ENCODE results near the gene RGPD5.
"Not testable (repeated sequence)": the region's sequence is repeated elsewhere in the genome, so short reads cannot be mapped to it uniquely, and the experiment has no call there.

Gene RGPD5

DNA sequence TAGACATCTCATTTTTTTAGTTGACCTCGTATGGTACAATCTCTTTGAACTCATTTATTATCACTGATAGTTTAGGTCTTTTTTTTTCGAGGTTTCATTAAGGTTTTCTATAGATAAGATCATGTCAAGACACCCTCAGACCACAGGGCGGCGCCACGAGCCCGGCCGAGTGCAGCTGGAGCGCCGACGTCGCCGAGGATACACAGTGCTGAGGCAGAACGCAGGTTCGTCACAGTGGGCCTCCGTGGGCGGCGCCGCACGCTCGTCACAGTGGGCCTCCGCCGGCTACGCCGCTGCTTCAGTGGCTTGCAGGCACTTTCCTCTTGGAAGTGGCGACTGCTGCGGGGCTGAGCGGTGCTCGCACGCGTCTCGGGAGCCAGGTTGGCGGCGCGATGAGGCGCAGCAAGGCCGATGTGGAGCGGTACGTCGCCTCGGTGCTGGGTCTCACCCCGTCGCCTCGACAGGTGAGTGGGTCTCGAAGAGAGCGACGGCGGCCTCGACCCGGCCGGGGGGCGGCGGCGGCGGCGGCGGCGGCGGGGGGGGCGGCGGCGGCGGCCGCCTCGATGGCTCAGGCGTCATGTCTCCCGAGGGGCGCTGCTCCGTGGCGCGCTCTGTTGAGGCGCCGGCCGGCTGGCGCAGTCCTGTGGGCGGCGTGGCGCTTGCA, at the start of gene RGPD5:
Gene RGPD5, plus strand, starts transcription at position 232 of the 664 bp plus-strand sequence. Its CDS starts 161 bp downstream, at position 393.
- DNase-seq: not testable (repeated sequence)

GRCh38 chr2:109751572-109751971, 42.5 kb upstream of the RGPD5 start:
- not testable (repeated sequence) for DNase-seq

- DNase-seq: not testable (repeated sequence)
Observed at GRCh38 chr2:109757163-109757824, 36.8 kb upstream of the RGPD5 start.

GRCh38 chr2:109760265-109761042, 33.7 kb upstream of the RGPD5 start:
- not testable (repeated sequence) for DNase-seq

GRCh38 chr2:109761043-109761454, 33.1 kb upstream of the RGPD5 start:
- not testable (repeated sequence) for DNase-seq

DNA sequence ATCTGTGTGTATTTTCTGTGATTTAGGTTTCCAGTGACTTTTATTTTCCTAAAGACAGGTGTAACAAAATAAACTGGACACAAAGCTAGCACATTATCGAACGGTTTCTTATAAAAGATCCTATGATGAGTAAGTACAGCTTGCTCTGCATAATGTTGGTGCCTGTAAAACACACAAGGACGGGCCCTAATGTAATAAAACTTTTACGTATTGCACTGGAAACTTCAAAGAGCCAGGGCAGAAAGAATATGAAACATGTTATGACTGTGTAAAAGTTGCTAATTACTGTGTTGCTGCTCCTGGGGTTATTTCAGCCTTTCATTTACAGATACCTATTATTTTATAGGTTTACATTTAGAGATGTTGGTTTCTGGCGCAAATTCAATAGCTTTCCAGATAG, 32.1 kb upstream of the RGPD5 start:
- DNase-seq: not testable (repeated sequence)

GRCh38 chr2:109766074-109766473, 28.0 kb upstream of the RGPD5 start:
- not testable (repeated sequence) for DNase-seq

GRCh38 chr2:109766886-109767578, 27.1 kb upstream of the RGPD5 start:
- DNase-seq: not testable (repeated sequence)

DNA sequence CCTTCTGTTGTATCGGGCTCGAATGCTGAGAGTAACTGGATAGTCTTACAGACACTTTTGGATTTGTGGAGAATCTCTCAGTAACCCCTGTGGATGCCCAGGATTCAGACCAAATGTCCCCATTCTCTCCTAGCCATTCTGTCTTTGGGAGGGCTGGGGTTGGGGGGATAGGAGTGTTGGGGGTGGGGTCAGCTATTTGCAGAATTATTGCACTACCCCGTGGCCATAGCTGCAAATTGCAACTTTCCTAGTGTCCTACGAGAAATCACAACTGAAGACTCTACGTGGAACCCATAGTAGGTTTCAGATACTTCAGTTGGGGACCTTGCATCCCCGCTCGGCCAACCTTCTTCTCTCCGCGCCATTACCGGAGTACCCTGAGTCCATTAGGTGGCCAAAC, 25.2 kb upstream of the RGPD5 start:
- not testable (repeated sequence) for DNase-seq

DNA sequence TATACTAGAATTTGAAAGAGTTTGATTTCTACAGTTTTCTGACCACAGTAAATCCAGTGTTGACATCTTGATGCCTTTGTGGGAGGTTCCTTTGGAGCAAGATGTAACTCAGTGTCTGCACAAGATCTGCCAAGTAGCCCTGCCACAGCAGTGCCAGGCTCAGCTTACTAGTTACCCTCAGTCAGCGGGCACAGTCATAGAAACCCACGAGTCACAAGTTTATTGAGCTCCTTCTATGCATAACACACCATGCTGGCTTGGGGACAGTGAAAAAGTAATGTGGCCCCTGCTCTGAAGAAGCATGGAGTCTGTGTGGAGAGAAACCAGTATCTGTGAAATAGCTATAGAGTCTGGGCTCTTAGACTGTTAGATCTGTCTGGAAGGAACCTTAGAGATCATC, 15.0 kb upstream of the RGPD5 start:
- DNase-seq: not testable (repeated sequence)

DNA sequence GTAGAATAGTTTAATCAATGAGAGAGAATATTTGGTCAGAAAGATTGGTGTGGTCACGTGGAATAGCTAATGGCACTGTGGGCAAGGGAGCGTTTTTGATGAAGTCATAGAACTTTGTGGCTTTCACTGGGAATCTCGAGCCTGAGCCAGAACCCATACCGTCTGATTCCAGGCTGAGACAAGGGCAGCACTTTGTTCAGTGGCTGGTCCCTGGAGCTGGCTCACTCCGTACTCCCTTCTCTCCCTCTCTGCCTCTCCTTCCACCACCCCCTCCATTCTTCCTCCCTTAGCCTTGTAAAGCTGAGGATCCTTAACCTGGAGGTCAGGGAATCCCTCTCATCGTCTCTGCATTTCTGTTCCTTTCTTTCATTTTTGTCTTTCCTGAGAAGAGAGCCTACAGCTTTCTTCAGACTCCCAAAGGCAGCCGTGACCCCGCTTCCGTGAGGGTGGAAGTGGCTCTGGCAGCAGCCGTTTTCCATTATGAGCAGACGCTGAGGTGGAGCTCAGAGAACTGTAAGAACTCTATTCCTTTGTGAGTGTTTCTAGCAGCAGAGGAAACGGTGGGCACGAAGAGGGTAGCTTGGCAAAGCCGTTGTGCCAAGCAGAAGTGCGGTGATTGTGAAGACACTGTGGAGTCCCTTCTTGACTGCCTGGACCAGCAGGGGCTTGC, 12.8 kb upstream of the RGPD5 start:
- not testable (repeated sequence) for DNase-seq

- not testable (repeated sequence) for DNase-seq
Observed at GRCh38 chr2:109782446-109782993, 11.6 kb upstream of the RGPD5 start.

DNA sequence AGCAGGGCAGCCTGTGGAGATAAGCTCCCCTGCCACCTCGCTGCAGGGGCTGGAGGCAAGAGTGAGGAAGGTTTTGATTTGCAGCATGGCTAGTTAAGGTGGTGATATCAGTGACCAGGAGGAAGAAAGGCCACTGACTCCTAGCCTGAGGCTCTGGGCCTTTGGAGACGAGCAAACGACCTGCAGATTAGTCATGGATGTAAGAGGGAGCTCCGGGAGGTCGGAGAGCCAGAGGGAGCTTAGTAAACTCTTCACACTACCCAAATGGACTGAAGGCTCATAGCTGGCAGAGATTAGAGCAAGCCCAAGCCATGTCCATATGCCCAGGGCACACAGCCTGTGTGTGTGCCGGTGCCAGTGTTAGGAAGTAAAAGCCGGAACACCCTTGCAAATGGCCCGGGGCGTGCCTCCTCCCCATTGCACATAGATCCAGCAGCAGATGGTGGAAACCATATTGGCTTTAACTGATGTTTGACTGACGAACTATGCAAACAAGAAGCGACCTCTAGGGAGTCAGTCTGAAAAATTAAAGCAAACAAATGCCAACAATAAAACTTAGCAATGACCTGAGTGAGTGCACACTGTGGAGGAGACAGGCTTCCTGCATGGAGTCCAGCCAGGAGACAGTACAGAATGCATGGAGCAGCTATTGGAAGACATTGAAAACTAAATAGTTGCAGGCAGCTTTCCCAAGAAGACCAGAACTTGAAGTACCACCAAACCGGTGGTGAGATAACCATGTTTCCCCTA, 2.4 kb upstream of the RGPD5 start:
- DNase-seq: not testable (repeated sequence)

- not testable (repeated sequence) for DNase-seq
Observed at GRCh38 chr2:109792659-109793058, 1.4 kb upstream of the RGPD5 start.

DNA sequence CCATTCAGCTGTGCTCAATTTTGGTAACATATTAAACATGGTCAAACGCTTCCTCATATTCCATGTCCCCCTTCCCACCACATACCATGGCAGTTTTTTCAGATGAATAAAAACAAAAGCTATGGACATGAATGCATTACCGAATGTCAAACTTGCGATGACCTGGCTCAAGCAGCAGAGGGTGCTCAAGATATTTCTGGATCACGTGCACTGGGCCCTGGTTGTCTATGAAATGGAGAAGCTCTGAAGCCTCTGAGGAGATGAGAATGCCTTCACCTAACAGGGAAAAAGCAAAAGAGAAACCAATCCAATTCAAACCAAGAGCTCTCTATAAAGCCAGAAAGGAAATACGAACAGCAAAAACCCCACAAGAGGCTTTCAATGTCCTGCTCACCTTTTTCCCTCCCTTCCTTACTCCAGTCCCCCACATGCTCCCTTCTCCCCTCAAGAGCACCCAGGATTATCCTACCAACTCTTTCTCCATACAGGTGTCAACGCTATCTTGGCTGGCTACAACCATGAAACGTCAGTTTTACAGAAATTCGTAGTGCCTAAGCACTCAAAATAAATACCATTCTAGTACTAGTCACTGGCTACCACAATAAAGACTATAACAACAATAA, 77.1 kb downstream of the RGPD5 start:
- DNase-seq: not testable (repeated sequence)

DNA sequence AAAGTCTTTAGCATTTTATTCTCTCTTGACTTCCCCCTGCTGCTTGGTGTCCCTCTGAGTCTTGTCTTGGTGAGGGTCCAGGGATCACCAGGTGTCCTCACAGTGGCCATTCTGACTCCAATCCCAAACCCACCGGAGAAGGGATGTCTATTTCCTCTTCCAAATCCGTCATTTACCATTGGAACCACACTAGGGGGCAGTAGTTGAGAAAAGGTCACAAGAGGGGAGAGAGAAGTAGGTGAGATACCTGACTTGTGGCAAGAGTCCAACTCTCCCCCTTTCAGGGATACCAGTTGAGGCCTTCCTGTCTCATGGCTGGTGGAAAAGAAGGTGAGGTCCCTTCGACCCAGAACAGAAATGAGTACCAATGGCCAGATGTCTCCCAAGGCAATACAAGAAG, 82.5 kb downstream of the RGPD5 start:
- not testable (repeated sequence) for DNase-seq

- DNase-seq: not testable (repeated sequence)
Observed at GRCh38 chr2:109882112-109882511, 88.0 kb downstream of the RGPD5 start.

DNA sequence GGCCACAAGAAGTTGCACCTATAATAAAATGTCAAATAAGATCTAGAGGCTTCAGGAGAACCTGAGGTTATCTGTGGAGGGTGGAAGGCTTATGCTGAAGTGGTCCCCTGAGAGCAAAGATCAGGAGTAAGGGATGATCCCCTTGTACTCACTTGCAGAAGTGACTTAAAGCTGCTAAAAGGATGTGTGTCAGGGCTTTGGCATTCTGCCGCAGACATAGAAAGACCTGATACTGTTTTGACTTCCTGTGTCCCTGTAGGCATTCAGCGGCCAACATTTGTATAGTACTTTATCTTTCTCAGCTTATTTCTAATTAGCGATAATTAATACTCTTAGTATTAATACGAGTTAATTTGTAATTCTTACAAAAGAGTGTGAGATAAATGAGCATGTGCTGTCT, 94.3 kb downstream of the RGPD5 start:
- not testable (repeated sequence) for DNase-seq

- DNase-seq: not testable (repeated sequence)
Observed at GRCh38 chr2:109889909-109890308, 95.8 kb downstream of the RGPD5 start.

DNA sequence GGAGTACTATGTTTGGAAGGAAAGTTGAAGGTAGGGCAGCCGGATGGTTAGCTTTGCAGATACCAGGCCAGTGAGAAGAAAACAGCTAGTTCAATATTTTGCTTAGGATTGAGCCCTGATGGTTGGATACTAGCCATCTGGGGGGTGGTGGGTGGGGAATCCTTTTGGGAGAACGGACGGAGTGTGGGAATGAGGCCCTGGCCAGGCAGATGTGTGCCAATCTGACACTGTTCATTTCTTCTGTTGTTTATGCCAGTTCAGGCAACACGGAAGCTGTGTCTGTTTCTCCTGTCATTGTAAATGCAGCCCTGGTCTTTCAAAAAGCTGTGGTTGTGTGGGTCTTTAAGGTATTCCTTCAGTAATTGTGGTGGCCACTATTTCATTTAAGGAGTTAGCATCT, 96.9 kb downstream of the RGPD5 start:
- not testable (repeated sequence) for DNase-seq

GRCh38 chr2:109893736-109894135, 99.6 kb downstream of the RGPD5 start:
- not testable (repeated sequence) for DNase-seq
